Measurements from ENCODE around the gene GAD1.

DNA sequence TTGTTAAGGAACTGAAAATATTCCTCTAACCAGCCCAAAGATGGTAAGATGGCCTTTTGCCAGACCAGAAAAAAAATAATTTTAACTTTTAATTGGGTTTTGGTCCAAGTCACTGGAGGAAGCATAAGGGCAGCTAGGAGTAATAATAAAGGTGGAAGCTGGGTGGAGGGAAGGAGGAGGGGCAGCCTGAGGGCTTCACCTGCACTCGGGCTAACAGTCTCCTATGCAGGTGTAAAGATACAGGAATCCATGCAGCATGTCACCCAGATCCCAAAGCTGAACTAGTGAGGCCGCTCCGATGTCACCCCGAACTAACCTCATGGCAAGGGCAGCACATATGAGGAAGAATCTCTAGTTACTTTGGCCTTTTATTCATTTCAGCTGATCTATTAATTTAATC is 75.2 kb downstream of the GAD1 start:
- TF ChIP-seq, protein P1, sequence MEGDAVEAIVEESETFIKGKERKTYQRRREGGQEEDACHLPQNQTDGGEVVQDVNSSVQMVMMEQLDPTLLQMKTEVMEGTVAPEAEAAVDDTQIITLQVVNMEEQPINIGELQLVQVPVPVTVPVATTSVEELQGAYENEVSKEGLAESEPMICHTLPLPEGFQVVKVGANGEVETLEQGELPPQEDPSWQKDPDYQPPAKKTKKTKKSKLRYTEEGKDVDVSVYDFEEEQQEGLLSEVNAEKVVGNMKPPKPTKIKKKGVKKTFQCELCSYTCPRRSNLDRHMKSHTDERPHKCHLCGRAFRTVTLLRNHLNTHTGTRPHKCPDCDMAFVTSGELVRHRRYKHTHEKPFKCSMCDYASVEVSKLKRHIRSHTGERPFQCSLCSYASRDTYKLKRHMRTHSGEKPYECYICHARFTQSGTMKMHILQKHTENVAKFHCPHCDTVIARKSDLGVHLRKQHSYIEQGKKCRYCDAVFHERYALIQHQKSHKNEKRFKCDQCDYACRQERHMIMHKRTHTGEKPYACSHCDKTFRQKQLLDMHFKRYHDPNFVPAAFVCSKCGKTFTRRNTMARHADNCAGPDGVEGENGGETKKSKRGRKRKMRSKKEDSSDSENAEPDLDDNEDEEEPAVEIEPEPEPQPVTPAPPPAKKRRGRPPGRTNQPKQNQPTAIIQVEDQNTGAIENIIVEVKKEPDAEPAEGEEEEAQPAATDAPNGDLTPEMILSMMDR (conservative IDR thresholded peaks at IDR 0.05): no peak
- TF ChIP-seq ZFX (IDR thresholded peaks at IDR 0.05): no peak

Measured in C4-2B (cell line).